ENCODE measurements around the gene ACTG1. TPM values are rescaled to one million over a fixed set of nuclear protein-coding genes. Genes with fewer than 3 reads are reported as not detected.
A peak's percentile ranks its signal among the peaks of the same experiment; 100 is the strongest.
"Not testable (repeated sequence)": the region's sequence is repeated elsewhere in the genome, so short reads cannot be mapped to it uniquely, and the experiment has no call there.

Gene ACTG1
- total and polyA plus RNA-seq, 4 donors = 1,438 to 2,547 (median 2,309) TPM

DNA sequence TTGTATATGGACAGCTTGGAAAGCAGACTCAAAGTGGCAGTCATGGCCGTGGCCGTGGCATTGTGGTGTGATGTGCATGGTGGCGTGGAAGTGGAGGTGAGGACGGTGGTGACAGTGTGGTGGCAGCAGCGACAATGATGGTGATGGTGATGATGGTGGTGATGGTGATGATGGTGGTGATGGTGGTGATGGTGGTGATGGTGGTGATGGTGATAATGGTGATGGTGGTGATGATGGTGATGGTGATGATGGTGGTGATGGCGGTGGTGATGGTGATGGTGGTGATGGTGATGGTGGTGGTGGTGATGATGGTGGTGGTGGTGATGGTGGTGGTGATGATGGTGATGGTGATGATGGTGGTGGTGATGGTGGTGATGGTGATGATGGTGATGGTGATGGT lies 18.4 kb upstream of the ACTG1 start:
- intact Hi-C loops (cut with DNase I); H3K27ac ChIP-seq (ENCODE audit: low read depth in 1 of 2, low read length in 2 of 2): not testable (repeated sequence)

DNA sequence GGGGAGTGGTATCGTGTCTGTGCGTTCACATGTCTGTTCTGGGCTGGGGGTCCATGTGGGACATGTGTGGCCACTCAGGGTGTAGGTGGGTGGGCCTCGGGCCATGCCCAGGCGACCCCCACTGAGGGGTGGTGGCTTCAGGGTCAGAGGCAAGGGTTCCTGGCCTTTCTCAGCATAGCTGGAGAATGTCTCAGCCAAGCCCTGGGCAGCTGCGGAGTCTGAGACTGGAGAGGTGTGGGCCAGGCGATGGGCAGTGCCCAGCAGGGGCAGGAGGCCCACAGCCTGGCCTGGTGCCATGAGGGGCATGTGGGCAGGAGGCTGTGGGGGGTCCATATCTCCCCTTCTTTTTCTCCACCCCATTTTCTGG lies 16.8 kb upstream of the ACTG1 start:
- H3K27ac ChIP-seq (ENCODE audit: low read depth in 1 of 2, low read length in 2 of 2) = no peak overlapping the region
- no peaks in the 10 kb centered on the region for H3K4me1 ChIP-seq (ENCODE audit: control insufficient read depth in 1 of 2, insufficient read depth in 2 of 2, low read length in 2 of 2)
- intact Hi-C loops (cut with DNase I) = no loop called here
- no peaks in the 10 kb centered on the region for H3K27me3 ChIP-seq (ENCODE audit: control insufficient read depth in 1 of 2, insufficient read depth in 2 of 2, low read length in 1 of 2)
- H3K9me3 ChIP-seq (ENCODE audit: control insufficient read depth, low read length) = no peaks in the 10 kb centered on the region
- no peak overlapping the region for H3K4me3 ChIP-seq (ENCODE audit: low read length in 2 of 2)
- 83 to 86% methylated on average over 6 of the region's 6 CpGs for WGBS, 2 donors
- no peaks in the 10 kb centered on the region for H3K36me3 ChIP-seq (ENCODE audit: control insufficient read depth in 1 of 2, insufficient read depth in 2 of 2, low read length in 1 of 2)
- ATAC-seq (ENCODE audit: low FRiP score) (no peak), DNase-seq (no peak)

More for the DNA sequence above, 18.4 kb upstream of the ACTG1 start:
- not testable (repeated sequence) for ATAC-seq (ENCODE audit: low FRiP score); DNase-seq; H3K36me3 ChIP-seq (ENCODE audit: control insufficient read depth in 1 of 2, insufficient read depth in 2 of 2, low read length in 1 of 2); H3K9me3 ChIP-seq (ENCODE audit: control insufficient read depth, low read length); H3K4me3 ChIP-seq (ENCODE audit: low read length in 2 of 2); H3K4me1 ChIP-seq (ENCODE audit: control insufficient read depth in 1 of 2, insufficient read depth in 2 of 2, low read length in 2 of 2); H3K27me3 ChIP-seq (ENCODE audit: control insufficient read depth in 1 of 2, insufficient read depth in 2 of 2, low read length in 1 of 2)
- 81 to 90% methylated on average over 6 of the region's 6 CpGs for WGBS, 2 donors

DNA sequence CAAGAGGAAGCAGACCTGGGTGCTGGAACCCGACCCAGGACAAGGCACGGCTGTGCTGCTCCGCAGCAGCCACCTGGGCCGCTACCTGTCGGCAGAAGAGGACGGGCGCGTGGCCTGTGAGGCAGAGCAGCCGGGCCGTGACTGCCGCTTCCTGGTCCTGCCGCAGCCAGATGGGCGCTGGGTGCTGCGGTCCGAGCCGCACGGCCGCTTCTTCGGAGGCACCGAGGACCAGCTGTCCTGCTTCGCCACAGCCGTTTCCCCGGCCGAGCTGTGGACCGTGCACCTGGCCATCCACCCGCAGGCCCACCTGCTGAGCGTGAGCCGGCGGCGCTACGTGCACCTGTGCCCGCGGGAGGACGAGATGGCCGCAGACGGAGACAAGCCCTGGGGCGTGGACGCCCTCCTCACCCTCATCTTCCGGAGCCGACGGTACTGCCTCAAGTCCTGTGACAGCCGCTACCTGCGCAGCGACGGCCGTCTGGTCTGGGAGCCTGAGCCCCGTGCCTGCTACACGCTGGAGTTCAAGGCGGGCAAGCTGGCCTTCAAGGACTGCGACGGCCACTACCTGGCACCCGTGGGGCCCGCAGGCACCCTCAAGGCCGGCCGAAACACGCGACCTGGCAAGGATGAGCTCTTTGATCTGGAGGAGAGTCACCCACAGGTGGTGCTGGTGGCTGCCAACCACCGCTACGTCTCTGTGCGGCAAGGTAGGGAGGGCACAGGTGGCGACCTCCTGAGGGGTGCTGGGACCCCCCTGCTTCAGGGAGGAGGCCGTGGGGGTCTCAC lies 16.2 kb upstream of the ACTG1 start:
- no peaks in the 10 kb centered on the region for H3K27me3 ChIP-seq (ENCODE audit: control insufficient read depth in 1 of 2, insufficient read depth in 2 of 2, low read length in 1 of 2)
- WGBS, 2 donors = 87% methylated on average over 62 of the region's 62 CpGs
- no peak for ATAC-seq (ENCODE audit: low FRiP score)

GRCh38 chr17:81528384-81528650 lies 15.7 kb upstream of the ACTG1 start:
- DNase-seq (no peak), ATAC-seq (ENCODE audit: low FRiP score) (no peak)
- Histone ChIP-seq H3K4me1 (ENCODE audit: control insufficient read depth in 1 of 2, insufficient read depth in 2 of 2, low read length in 2 of 2) (no peaks in the 10 kb centered on the region), H3K27ac (ENCODE audit: low read depth in 1 of 2, low read length in 2 of 2) (no peak overlapping the region), H3K36me3 (ENCODE audit: control insufficient read depth in 1 of 2, insufficient read depth in 2 of 2, low read length in 1 of 2) (no peaks in the 10 kb centered on the region), H3K27me3 (ENCODE audit: control insufficient read depth in 1 of 2, insufficient read depth in 2 of 2, low read length in 1 of 2) (no peaks in the 10 kb centered on the region), H3K4me3 (ENCODE audit: low read length in 2 of 2) (no peak overlapping the region), H3K9me3 (ENCODE audit: control insufficient read depth, low read length) (no peaks in the 10 kb centered on the region)
- intact Hi-C loops (cut with DNase I) = no loop called here
- WGBS, 2 donors = 57 to 58% methylated on average over 20 of the region's 20 CpGs

More for the DNA sequence above, 16.2 kb upstream of the ACTG1 start:
- H3K4me1 ChIP-seq (ENCODE audit: control insufficient read depth in 1 of 2, insufficient read depth in 2 of 2, low read length in 2 of 2) = no peaks in the 10 kb centered on the region
- no peak overlapping the region for H3K4me3 ChIP-seq (ENCODE audit: low read length in 2 of 2)
- DNase-seq = no peak
- intact Hi-C loops (cut with DNase I) = no loop called here
- no peaks in the 10 kb centered on the region for H3K36me3 ChIP-seq (ENCODE audit: control insufficient read depth in 1 of 2, insufficient read depth in 2 of 2, low read length in 1 of 2)
- no peak overlapping the region for H3K27ac ChIP-seq (ENCODE audit: low read depth in 1 of 2, low read length in 2 of 2)
- H3K9me3 ChIP-seq (ENCODE audit: control insufficient read depth, low read length) = no peaks in the 10 kb centered on the region

DNA sequence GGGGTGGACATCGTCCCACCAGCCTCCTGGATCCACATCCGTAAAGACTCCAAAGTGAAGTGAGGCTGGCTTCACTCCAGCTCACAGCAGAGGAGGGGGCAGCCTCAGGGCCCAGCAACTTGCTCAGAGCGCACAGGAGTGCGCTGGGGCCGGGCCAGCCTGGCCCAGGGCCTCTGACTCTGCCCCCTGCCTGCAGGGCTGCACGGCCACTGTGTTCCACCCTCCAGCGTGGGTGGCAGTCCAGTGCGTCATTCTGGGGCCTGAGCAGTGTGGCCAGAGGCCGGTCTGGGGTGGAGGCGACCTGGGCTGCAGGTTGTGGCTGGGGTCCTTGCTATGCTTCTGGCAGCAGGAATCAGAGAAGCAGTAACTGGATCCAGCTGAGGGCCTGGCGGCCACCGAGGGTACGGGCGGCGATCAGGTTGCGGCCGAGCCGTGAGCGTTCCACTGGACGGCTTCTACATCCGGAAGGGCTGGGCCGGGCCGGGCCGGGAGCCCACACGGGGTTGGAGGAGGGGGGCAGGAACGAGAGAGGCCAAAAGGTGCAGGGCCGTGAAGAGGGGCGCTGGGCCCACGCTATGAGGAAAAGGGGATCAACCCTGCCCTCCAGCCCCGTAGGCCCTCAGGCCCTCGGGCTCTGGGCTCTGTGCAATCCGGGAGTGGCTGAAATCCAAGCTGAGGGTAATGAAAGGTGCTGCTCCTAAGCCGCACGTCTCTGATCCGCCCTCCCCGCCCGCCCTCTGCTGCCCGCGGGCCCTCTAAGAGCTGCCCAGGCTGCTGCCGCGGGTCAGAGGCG lies 15.2 kb upstream of the ACTG1 start, which contains the start of gene FSCN2:
Gene FSCN2 (plus strand): TSS at position 787 of the 793 bp plus-strand sequence. CDS start 155 bp downstream, outside the sequence.
- no peak within 1 kb of the TSS for H3K27ac ChIP-seq (ENCODE audit: low read depth in 1 of 2, low read length in 2 of 2)
- H3K9me3 ChIP-seq (ENCODE audit: control insufficient read depth, low read length) = no peaks in the 10 kb centered on the region
- no peaks in the 10 kb centered on the region for H3K36me3 ChIP-seq (ENCODE audit: control insufficient read depth in 1 of 2, insufficient read depth in 2 of 2, low read length in 1 of 2)
- WGBS, 2 donors = 15% methylated on average over 31 to 42 of the region's 42 CpGs
- intact Hi-C loops (cut with DNase I) = no loop called here
- no peak within 1 kb of the TSS for H3K4me3 ChIP-seq (ENCODE audit: low read length in 2 of 2)
- ATAC-seq (ENCODE audit: low FRiP score) (peak; percentile 40), DNase-seq (no peak)
- H3K4me1 ChIP-seq (ENCODE audit: control insufficient read depth in 1 of 2, insufficient read depth in 2 of 2, low read length in 2 of 2) = no peaks in the 10 kb centered on the region
- H3K27me3 ChIP-seq (ENCODE audit: control insufficient read depth in 1 of 2, insufficient read depth in 2 of 2, low read length in 1 of 2) = no peaks in the 10 kb centered on the region

- intact Hi-C loops (cut with DNase I) = no loop called here
- no peak for DNase-seq
- no peak for ATAC-seq (ENCODE audit: low FRiP score)
- 81 to 89% methylated on average over 20 to 21 of the region's 21 CpGs for WGBS, 2 donors
- Histone ChIP-seq H3K27ac (ENCODE audit: low read depth in 1 of 2, low read length in 2 of 2) (no peak overlapping the region), H3K27me3 (ENCODE audit: control insufficient read depth in 1 of 2, insufficient read depth in 2 of 2, low read length in 1 of 2) (no peaks in the 10 kb centered on the region), H3K4me3 (ENCODE audit: low read length in 2 of 2) (no peak overlapping the region), H3K9me3 (ENCODE audit: control insufficient read depth, low read length) (no peaks in the 10 kb centered on the region), H3K4me1 (ENCODE audit: control insufficient read depth in 1 of 2, insufficient read depth in 2 of 2, low read length in 2 of 2) (no peaks in the 10 kb centered on the region), H3K36me3 (ENCODE audit: control insufficient read depth in 1 of 2, insufficient read depth in 2 of 2, low read length in 1 of 2) (no peaks in the 10 kb centered on the region)
Measured at GRCh38 chr17:81526662-81527571, 14.3 kb upstream of the ACTG1 start.

- intact Hi-C loops (cut with DNase I) = no loop called here
- H3K4me1 ChIP-seq (ENCODE audit: control insufficient read depth in 1 of 2, insufficient read depth in 2 of 2, low read length in 2 of 2) = no peaks in the 10 kb centered on the region
- no peaks in the 10 kb centered on the region for H3K36me3 ChIP-seq (ENCODE audit: control insufficient read depth in 1 of 2, insufficient read depth in 2 of 2, low read length in 1 of 2)
- no peaks in the 10 kb centered on the region for H3K9me3 ChIP-seq (ENCODE audit: control insufficient read depth, low read length)
- H3K27ac ChIP-seq (ENCODE audit: low read depth in 1 of 2, low read length in 2 of 2) = no peak overlapping the region
- no peak for DNase-seq
- ATAC-seq (ENCODE audit: low FRiP score) = no peak
- no peaks in the 10 kb centered on the region for H3K27me3 ChIP-seq (ENCODE audit: control insufficient read depth in 1 of 2, insufficient read depth in 2 of 2, low read length in 1 of 2)
- no peak overlapping the region for H3K4me3 ChIP-seq (ENCODE audit: low read length in 2 of 2)
- 88 to 91% methylated on average over 8 of the region's 8 CpGs for WGBS, 2 donors
Measured at GRCh38 chr17:81524865-81525159, 12.2 kb upstream of the ACTG1 start.

DNA sequence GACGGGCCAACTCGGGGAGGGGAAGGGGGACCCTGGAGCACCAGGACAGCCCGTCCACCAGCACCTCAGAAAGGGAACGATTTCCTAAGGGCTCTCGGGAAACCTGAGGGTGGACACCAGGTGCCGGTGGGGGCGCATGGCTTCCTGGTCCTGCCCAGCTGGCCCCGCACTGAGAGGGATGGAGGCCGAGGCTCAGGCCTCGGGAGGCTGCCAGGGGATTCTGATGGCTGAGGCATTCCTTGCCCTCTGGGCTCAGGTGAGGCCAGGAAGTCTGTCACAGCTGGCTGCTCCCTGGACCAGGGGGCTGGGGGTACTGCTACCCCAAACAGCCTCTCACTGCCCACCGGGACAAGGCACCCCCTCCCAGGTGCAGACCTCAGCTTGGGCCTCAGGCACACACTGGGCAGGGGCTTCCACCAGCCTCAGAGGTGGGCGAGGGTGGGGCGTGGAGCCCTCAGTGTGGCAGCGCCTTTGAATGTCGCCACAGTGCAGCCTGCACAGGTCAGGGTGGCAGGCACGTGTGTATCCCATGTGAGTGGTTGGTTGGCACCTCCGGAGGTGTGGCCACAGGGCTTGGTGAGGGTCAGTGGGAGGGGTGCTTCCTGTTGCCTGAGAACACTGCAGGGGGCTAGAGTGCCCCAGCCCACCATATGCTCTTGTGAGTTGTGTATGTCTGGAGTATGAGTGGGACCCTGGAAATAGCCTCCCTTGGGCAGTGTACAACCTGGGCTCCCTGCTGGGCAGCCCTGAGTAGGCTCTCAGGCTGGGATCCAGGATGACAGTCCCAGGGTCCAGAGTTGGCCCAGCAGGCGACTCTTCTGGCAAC lies 11.7 kb upstream of the ACTG1 start:
- no peaks in the 10 kb centered on the region for H3K27me3 ChIP-seq (ENCODE audit: control insufficient read depth in 1 of 2, insufficient read depth in 2 of 2, low read length in 1 of 2)

More for the DNA sequence above, 11.7 kb upstream of the ACTG1 start:
- WGBS, 2 donors = 43 to 46% methylated on average over 17 to 18 of the region's 18 CpGs
- Histone ChIP-seq H3K4me1 (ENCODE audit: control insufficient read depth in 1 of 2, insufficient read depth in 2 of 2, low read length in 2 of 2) (no peaks in the 10 kb centered on the region), H3K4me3 (ENCODE audit: low read length in 2 of 2) (no peak overlapping the region), H3K9me3 (ENCODE audit: control insufficient read depth, low read length) (no peaks in the 10 kb centered on the region), H3K36me3 (ENCODE audit: control insufficient read depth in 1 of 2, insufficient read depth in 2 of 2, low read length in 1 of 2) (no peaks in the 10 kb centered on the region), H3K27ac (ENCODE audit: low read depth in 1 of 2, low read length in 2 of 2) (no peak overlapping the region)
- DNase-seq (no peak), ATAC-seq (ENCODE audit: low FRiP score) (no peak)
- intact Hi-C loops (cut with DNase I) = no loop called here

All from aorta (tissue), 5 donors.